Measurements from ENCODE around the gene CACNA2D4. TPM values are rescaled to one million over a fixed set of nuclear protein-coding genes. Genes with fewer than 3 reads are reported as not detected.

Gene CACNA2D4
- total RNA-seq, 1 donor from 2014 or later: 2.8 TPM

- TF ChIP-seq CTCF (IDR thresholded peaks at IDR 0.05): no peak
- H3K9me3 Mint-ChIP-seq: no peaks in the 10 kb centered on the region
- H3K4me1 Mint-ChIP-seq: peaks cover 16% of the 10 kb centered on the region
- intact Hi-C loops (cut with micrococcal nuclease): no loop called here
- ATAC-seq (ENCODE audit: low read depth) (no peak), DNase-seq (no peak)
- CTCF ChIA-PET: no interaction called here
- no peak overlapping the region for H3K4me3 Mint-ChIP-seq
- H3K27me3 Mint-ChIP-seq: peaks cover 9% of the 10 kb centered on the region
- no peak overlapping the region for H3K27ac Mint-ChIP-seq
- POLR2A ChIA-PET: no interaction called here
- H3K36me3 Mint-ChIP-seq (ENCODE audit: low read depth): no peaks in the 10 kb centered on the region
These were observed 71.7 kb downstream of the CACNA2D4 start for GRCh38 chr12:1846421-1847405.

- Mint-ChIP-seq H3K4me1 (peaks cover 23% of the 10 kb centered on the region), H3K27me3 (peaks cover 9% of the 10 kb centered on the region), H3K36me3 (ENCODE audit: low read depth) (no peaks in the 10 kb centered on the region), H3K4me3 (no peak overlapping the region), H3K27ac (no peak overlapping the region), H3K9me3 (no peaks in the 10 kb centered on the region)
- ChIA-PET POLR2A (no interaction called here), CTCF (no interaction called here)
- DNase-seq: no peak
- intact Hi-C loops (cut with micrococcal nuclease): no loop called here
- TF ChIP-seq CTCF (IDR thresholded peaks at IDR 0.05): no peak
- no peak for ATAC-seq (ENCODE audit: low read depth)
These were observed 72.6 kb downstream of the CACNA2D4 start for GRCh38 chr12:1845886-1846285.

GRCh38 chr12:1845427-1845826 lies 73.0 kb downstream of the CACNA2D4 start:
- Mint-ChIP-seq H3K27ac (no peak overlapping the region), H3K9me3 (no peaks in the 10 kb centered on the region), H3K27me3 (peaks cover 9% of the 10 kb centered on the region), H3K4me3 (no peak overlapping the region), H3K4me1 (peaks cover 26% of the 10 kb centered on the region), H3K36me3 (ENCODE audit: low read depth) (no peaks in the 10 kb centered on the region)
- CTCF ChIA-PET: no interaction called here
- POLR2A ChIA-PET: no interaction called here
- DNase-seq (no peak), ATAC-seq (ENCODE audit: low read depth) (no peak)
- intact Hi-C loops (cut with micrococcal nuclease): no loop called here
- no peak for TF ChIP-seq CTCF (IDR thresholded peaks at IDR 0.05)

- no peak for TF ChIP-seq CTCF (IDR thresholded peaks at IDR 0.05)
- ATAC-seq (ENCODE audit: low read depth): no peak
- no peak for DNase-seq
- H3K9me3 Mint-ChIP-seq: no peaks in the 10 kb centered on the region
- H3K27ac Mint-ChIP-seq: no peak overlapping the region
- peaks cover 30% of the 10 kb centered on the region for H3K4me1 Mint-ChIP-seq
- POLR2A ChIA-PET: no interaction called here
- no peak overlapping the region for H3K4me3 Mint-ChIP-seq
- peaks cover 9% of the 10 kb centered on the region for H3K27me3 Mint-ChIP-seq
- CTCF ChIA-PET: no interaction called here
- H3K36me3 Mint-ChIP-seq (ENCODE audit: low read depth): no peaks in the 10 kb centered on the region
- intact Hi-C loops (cut with micrococcal nuclease): no loop called here
These were observed 73.6 kb downstream of the CACNA2D4 start for GRCh38 chr12:1844661-1845409.

GRCh38 chr12:1844223-1844622 lies 74.2 kb downstream of the CACNA2D4 start:
- H3K4me1 Mint-ChIP-seq: peaks cover 34% of the 10 kb centered on the region
- peaks cover 9% of the 10 kb centered on the region for H3K27me3 Mint-ChIP-seq
- ATAC-seq (ENCODE audit: low read depth) (no peak), DNase-seq (no peak)
- no peak overlapping the region for H3K4me3 Mint-ChIP-seq
- CTCF ChIA-PET: no interaction called here
- H3K9me3 Mint-ChIP-seq: no peaks in the 10 kb centered on the region
- intact Hi-C loops (cut with micrococcal nuclease): no loop called here
- POLR2A ChIA-PET: no interaction called here
- no peaks in the 10 kb centered on the region for H3K36me3 Mint-ChIP-seq (ENCODE audit: low read depth)
- no peak overlapping the region for H3K27ac Mint-ChIP-seq
- TF ChIP-seq CTCF (IDR thresholded peaks at IDR 0.05): no peak
